ENCODE measurements around the gene GUCD1.

GUCD1 gene

GRCh38 chr22:24518228-24518627 lies 36.7 kb downstream of the GUCD1 start:
- TF ChIP-seq, protein P1, sequence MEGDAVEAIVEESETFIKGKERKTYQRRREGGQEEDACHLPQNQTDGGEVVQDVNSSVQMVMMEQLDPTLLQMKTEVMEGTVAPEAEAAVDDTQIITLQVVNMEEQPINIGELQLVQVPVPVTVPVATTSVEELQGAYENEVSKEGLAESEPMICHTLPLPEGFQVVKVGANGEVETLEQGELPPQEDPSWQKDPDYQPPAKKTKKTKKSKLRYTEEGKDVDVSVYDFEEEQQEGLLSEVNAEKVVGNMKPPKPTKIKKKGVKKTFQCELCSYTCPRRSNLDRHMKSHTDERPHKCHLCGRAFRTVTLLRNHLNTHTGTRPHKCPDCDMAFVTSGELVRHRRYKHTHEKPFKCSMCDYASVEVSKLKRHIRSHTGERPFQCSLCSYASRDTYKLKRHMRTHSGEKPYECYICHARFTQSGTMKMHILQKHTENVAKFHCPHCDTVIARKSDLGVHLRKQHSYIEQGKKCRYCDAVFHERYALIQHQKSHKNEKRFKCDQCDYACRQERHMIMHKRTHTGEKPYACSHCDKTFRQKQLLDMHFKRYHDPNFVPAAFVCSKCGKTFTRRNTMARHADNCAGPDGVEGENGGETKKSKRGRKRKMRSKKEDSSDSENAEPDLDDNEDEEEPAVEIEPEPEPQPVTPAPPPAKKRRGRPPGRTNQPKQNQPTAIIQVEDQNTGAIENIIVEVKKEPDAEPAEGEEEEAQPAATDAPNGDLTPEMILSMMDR (IDR thresholded peaks at IDR 0.05; ENCODE audit: low read depth, low read length) = no peak
- TF ChIP-seq MAX (IDR thresholded peaks at IDR 0.05; ENCODE audit: low read depth, low read length) (no peak), POLR2A (IDR thresholded peaks at IDR 0.05; ENCODE audit: extremely low read depth, insufficient read length) (no peak), MYC (IDR thresholded peaks at IDR 0.05; ENCODE audit: low read depth, low read length) (no peak)
- no peak for DNase-seq (ENCODE audit: low read depth)
- no peak overlapping the region for H3K4me3 ChIP-seq (ENCODE audit: low read depth, low read length)

GRCh38 chr22:24517446-24517845 lies 37.5 kb downstream of the GUCD1 start:
- TF ChIP-seq MYC (IDR thresholded peaks at IDR 0.05; ENCODE audit: low read depth, low read length) (no peak), MAX (IDR thresholded peaks at IDR 0.05; ENCODE audit: low read depth, low read length) (no peak), POLR2A (IDR thresholded peaks at IDR 0.05; ENCODE audit: extremely low read depth, insufficient read length) (no peak)
- TF ChIP-seq, protein P1 (IDR thresholded peaks at IDR 0.05; ENCODE audit: low read depth, low read length) = no peak
- DNase-seq (ENCODE audit: low read depth) = no peak

GRCh38 chr22:24516301-24516737 lies 38.6 kb downstream of the GUCD1 start:
- DNase-seq (ENCODE audit: low read depth) = peak; percentile 59
- H3K4me3 ChIP-seq (ENCODE audit: low read depth, low read length) = no peak overlapping the region
- TF ChIP-seq MYC (IDR thresholded peaks at IDR 0.05; ENCODE audit: low read depth, low read length) = no peak
- TF ChIP-seq, protein P1 (IDR thresholded peaks at IDR 0.05; ENCODE audit: low read depth, low read length) = no peak
- no peak for TF ChIP-seq MAX (IDR thresholded peaks at IDR 0.05; ENCODE audit: low read depth, low read length)
- no peak for TF ChIP-seq POLR2A (IDR thresholded peaks at IDR 0.05; ENCODE audit: extremely low read depth, insufficient read length)

More at GRCh38 chr22:24517446-24517845, 37.5 kb downstream of the GUCD1 start:
- H3K4me3 ChIP-seq (ENCODE audit: low read depth, low read length) = no peak overlapping the region

GRCh38 chr22:24515027-24515338 lies 40.0 kb downstream of the GUCD1 start:
- TF ChIP-seq MYC (IDR thresholded peaks at IDR 0.05; ENCODE audit: low read depth, low read length) (no peak), MAX (IDR thresholded peaks at IDR 0.05; ENCODE audit: low read depth, low read length) (no peak), POLR2A (IDR thresholded peaks at IDR 0.05; ENCODE audit: extremely low read depth, insufficient read length) (no peak)
- TF ChIP-seq, protein P1 (IDR thresholded peaks at IDR 0.05; ENCODE audit: low read depth, low read length) = no peak
- H3K4me3 ChIP-seq (ENCODE audit: low read depth, low read length) = no peak overlapping the region
- no peak for DNase-seq (ENCODE audit: low read depth)

GRCh38 chr22:24514241-24515026 lies 40.5 kb downstream of the GUCD1 start:
- no peak for DNase-seq (ENCODE audit: low read depth)
- TF ChIP-seq MAX (IDR thresholded peaks at IDR 0.05; ENCODE audit: low read depth, low read length) = no peak
- TF ChIP-seq, protein P1 (IDR thresholded peaks at IDR 0.05; ENCODE audit: low read depth, low read length) = no peak
- no peak for TF ChIP-seq POLR2A (IDR thresholded peaks at IDR 0.05; ENCODE audit: extremely low read depth, insufficient read length)
- no peak for TF ChIP-seq MYC (IDR thresholded peaks at IDR 0.05; ENCODE audit: low read depth, low read length)

More at GRCh38 chr22:24514241-24515026, 40.5 kb downstream of the GUCD1 start:
- H3K4me3 ChIP-seq (ENCODE audit: low read depth, low read length) = no peak overlapping the region

All from NB4 (cell line).